MM.1S (cell line): ENCODE results near the gene RFPL3.

ENCODE experiments used
- EZH2 ChIP-seq: fragments of 300-600 bp; sonication (generic); optimal IDR thresholded peaks from 2 replicates; pipeline ENCODE3; 2017; ENCODE audit warnings: low read depth, mild to moderate bottlenecking, antibody characterized with exemption, low read length, mixed read lengths
- TF ChIP-seq, protein P1 (sequence below): fragments of 300-600 bp; sonication (generic); IDR thresholded peaks from 2 replicates; pipeline ENCODE4 v1.5.1; 2016; ENCODE audit warnings: antibody characterized with exemption, low read length, mixed read lengths

DNA sequence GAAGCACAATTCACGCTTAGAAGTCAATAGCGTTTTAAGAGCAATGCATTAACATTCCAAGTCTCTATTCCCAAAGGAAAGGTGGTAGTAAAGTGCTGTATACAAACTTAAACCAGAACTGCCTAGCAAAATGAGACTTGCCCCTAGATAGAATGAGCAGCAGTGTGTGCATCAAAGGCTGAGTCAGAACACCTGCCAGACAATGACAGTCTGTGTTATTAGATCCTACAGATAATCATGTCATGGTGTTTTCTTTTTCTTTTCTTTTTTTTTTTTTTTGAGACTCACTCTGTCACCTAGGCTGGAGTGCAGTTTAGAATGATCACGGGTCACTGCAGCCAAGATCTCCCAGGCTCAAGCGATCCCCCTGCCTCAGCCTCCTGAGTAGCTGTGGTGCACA is 52.8 kb downstream of the RFPL3 start:
- TF ChIP-seq, protein P1, sequence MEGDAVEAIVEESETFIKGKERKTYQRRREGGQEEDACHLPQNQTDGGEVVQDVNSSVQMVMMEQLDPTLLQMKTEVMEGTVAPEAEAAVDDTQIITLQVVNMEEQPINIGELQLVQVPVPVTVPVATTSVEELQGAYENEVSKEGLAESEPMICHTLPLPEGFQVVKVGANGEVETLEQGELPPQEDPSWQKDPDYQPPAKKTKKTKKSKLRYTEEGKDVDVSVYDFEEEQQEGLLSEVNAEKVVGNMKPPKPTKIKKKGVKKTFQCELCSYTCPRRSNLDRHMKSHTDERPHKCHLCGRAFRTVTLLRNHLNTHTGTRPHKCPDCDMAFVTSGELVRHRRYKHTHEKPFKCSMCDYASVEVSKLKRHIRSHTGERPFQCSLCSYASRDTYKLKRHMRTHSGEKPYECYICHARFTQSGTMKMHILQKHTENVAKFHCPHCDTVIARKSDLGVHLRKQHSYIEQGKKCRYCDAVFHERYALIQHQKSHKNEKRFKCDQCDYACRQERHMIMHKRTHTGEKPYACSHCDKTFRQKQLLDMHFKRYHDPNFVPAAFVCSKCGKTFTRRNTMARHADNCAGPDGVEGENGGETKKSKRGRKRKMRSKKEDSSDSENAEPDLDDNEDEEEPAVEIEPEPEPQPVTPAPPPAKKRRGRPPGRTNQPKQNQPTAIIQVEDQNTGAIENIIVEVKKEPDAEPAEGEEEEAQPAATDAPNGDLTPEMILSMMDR, result no peak
- no peak for TF ChIP-seq EZH2
